Measurements from ENCODE around the gene INS.
"Not testable (repeated sequence)": the region's sequence is repeated elsewhere in the genome, so short reads cannot be mapped to it uniquely, and the experiment has no call there.

The INS gene

GRCh38 chr11:2180789-2181370, 19.9 kb upstream of the INS start:
- no peak for DNase-seq

GRCh38 chr11:2180347-2180746, 19.3 kb upstream of the INS start:
- no peak for DNase-seq

- no peak for DNase-seq
These were observed 18.5 kb upstream of the INS start for GRCh38 chr11:2179516-2179915.

GRCh38 chr11:2178906-2179494, 18.0 kb upstream of the INS start:
- no peak for DNase-seq

- not testable (repeated sequence) for DNase-seq
These were observed 17.2 kb upstream of the INS start for GRCh38 chr11:2178055-2178773.

GRCh38 chr11:2177076-2177475, 16.1 kb upstream of the INS start:
- DNase-seq = no peak

GRCh38 chr11:2176389-2176900, 15.4 kb upstream of the INS start:
- no peak for DNase-seq

GRCh38 chr11:2175659-2176058, 14.7 kb upstream of the INS start:
- no peak for DNase-seq

GRCh38 chr11:2174361-2174760, 13.4 kb upstream of the INS start:
- no peak for DNase-seq

- DNase-seq = no peak
These were observed 12.8 kb upstream of the INS start for GRCh38 chr11:2173761-2174160.

GRCh38 chr11:2173150-2173693, 12.2 kb upstream of the INS start:
- no peak for DNase-seq

GRCh38 chr11:2172676-2173075, 11.7 kb upstream of the INS start:
- DNase-seq = no peak

- DNase-seq = no peak
These were observed 10.6 kb upstream of the INS start, which contains the start of gene TH for GRCh38 chr11:2171591-2172003. Gene TH (minus strand): TSS chr11:2171815. CDS start chr11:2171786, 29 bp downstream.

- no peak for DNase-seq
These were observed 8.9 kb upstream of the INS start for GRCh38 chr11:2169626-2170570.

GRCh38 chr11:2169005-2169378, 8.0 kb upstream of the INS start:
- no peak for DNase-seq

- DNase-seq = no peak
These were observed 7.4 kb upstream of the INS start for GRCh38 chr11:2168286-2169004.

GRCh38 chr11:2167141-2168045, 6.4 kb upstream of the INS start:
- no peak for DNase-seq

- no peak for DNase-seq
These were observed 5.3 kb upstream of the INS start for GRCh38 chr11:2166091-2166851.

GRCh38 chr11:2165571-2165970, 4.6 kb upstream of the INS start:
- no peak for DNase-seq
